ENCODE data around the gene POC5. TPM values are rescaled to one million over a fixed set of nuclear protein-coding genes. Genes with fewer than 3 reads are reported as not detected.
A peak's percentile ranks its signal among the peaks of the same experiment; 100 is the strongest.

Gene POC5
- total and polyA plus RNA-seq, 2 experiments from 2014 or later: 16.2 to 25.9 TPM

DNA sequence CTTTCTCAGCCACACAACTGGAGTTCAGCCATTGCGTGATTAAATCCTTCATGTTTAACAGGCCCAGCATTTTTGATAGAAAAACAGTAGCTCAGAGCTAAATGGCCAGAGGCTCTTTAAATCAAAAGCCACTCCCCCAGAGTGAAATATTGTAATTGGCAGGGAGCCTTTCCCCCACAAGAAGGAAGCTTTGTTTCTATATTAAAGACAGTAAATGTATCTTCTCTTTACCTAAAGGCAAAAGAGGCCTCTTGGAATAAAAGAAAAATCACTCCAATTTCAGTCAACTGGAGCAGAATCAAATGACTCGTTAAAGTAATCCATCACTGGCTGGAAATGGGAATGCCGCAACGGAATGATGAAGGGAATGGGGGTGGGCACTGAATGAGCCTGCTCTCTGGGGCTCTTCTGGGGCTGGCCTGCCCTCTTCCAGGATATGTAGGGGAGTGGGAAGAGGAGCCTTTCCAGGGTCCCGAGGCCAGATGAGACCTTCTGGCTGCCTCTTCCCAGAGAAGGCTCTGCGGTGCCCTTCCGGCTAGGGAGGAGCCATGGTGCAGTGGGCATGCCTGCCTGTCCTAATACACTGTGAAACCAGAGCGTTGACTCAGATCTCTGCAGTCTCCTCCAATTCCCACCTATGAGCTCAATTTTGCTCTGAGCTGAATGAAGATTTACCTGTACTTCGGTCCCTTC, 60.8 kb downstream of the POC5 start:
- Histone ChIP-seq H3K27me3 (ENCODE audit: insufficient read depth) (no peaks in the 10 kb centered on the region), H2AFZ (peak overlapping the region; percentile 96), H3K4me2 (peak overlapping the region; percentile 38; the same call in 1 of the 2 replicates), H3K9me2 (ENCODE audit: insufficient read depth) (no peaks in the 10 kb centered on the region), H3K79me2 (replicated peaks; ENCODE audit: insufficient read depth) (no peaks in the 10 kb centered on the region), H4K20me1 (replicated peaks; ENCODE audit: insufficient read depth) (no peaks in the 10 kb centered on the region), H3K36me3 (ENCODE audit: insufficient read depth) (no peaks in the 10 kb centered on the region), H3K4me3 (no peak overlapping the region), H3K27ac (ENCODE audit: low read depth) (0 out of 2 replicates have a peak overlapping the region, but pooled peaks have one; percentile 3), H3F3A (replicated peaks; ENCODE audit: low read depth) (no peaks in the 10 kb centered on the region), H3K4me1 (ENCODE audit: insufficient read depth) (peaks cover 16% of the 10 kb centered on the region)
- Mint-ChIP-seq H3K36me3 (ENCODE audit: low read depth) (no peaks in the 10 kb centered on the region), H3K27me3 (ENCODE audit: insufficient read depth, low read depth, poor library complexity) (peaks cover 10% of the 10 kb centered on the region), H3K4me3 (no peak overlapping the region), H3K4me1 (peaks cover 15% of the 10 kb centered on the region), H3K27ac (no peak overlapping the region), H3K9me3 (no peaks in the 10 kb centered on the region; the same call in 2 of the 3 replicates)
- ATAC-seq (peak; percentile 73), DNase-seq (ENCODE audit: low spot score) (peak; percentile 13)
- no peak for TF ChIP-seq EZH2 (IDR thresholded peaks at IDR 0.05; ENCODE audit: low read depth, unreplicated experiment)

DNA sequence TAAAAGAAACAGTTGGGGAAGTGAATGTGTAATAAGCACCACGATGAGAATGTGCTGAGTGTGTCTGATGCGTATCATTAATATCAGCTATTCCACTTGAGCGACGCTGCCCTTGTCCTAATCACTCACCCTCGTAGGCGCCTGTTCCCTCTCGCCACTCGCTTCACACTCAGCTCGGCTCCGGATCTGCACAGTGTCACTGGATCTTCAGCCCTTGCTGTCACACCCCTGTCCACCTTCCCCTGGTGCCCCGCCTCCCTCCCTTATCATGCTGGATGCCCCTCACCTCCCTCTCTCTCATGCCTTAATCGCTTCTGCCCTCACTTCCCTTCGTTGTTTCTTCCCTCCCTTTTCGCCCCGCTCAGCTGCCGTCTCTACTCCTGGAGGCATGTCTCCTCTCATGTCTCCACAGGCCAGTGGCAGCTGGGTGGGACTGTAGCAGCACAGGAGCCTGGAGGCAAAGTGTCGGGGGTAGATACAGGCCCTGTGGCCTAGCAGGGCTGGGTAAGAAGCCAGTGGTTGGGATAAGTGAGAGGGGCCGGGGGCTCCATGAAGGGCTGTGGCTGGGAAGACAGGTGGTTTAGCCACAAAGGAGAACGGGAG, 62.4 kb downstream of the POC5 start:
- DNase-seq (ENCODE audit: low spot score) (no peak), ATAC-seq (no peak)
- H3K9me3 Mint-ChIP-seq: no peaks in the 10 kb centered on the region; the same call in 2 of the 3 replicates
- H3K4me3 ChIP-seq: no peak overlapping the region
- H3K27me3 Mint-ChIP-seq (ENCODE audit: insufficient read depth, low read depth, poor library complexity): peaks cover 13% of the 10 kb centered on the region
- H3K4me1 ChIP-seq (ENCODE audit: insufficient read depth): peaks cover 16% of the 10 kb centered on the region
- H3K27me3 ChIP-seq (ENCODE audit: insufficient read depth): no peaks in the 10 kb centered on the region
- H3K4me3 Mint-ChIP-seq: no peak overlapping the region
- H3K4me2 ChIP-seq: no peak overlapping the region
- peaks cover 15% of the 10 kb centered on the region for H3K4me1 Mint-ChIP-seq
- H3K9me2 ChIP-seq (ENCODE audit: insufficient read depth): no peaks in the 10 kb centered on the region
- H3K36me3 Mint-ChIP-seq (ENCODE audit: low read depth): no peaks in the 10 kb centered on the region
- H2AFZ ChIP-seq: peak overlapping the region; percentile 90
- H4K20me1 ChIP-seq (replicated peaks; ENCODE audit: insufficient read depth): no peaks in the 10 kb centered on the region
- no peaks in the 10 kb centered on the region for H3F3A ChIP-seq (replicated peaks; ENCODE audit: low read depth)
- H3K27ac ChIP-seq (ENCODE audit: low read depth): no peak overlapping the region
- H3K27ac Mint-ChIP-seq: no peak overlapping the region
- H3K36me3 ChIP-seq (ENCODE audit: insufficient read depth): no peaks in the 10 kb centered on the region
- no peaks in the 10 kb centered on the region for H3K79me2 ChIP-seq (replicated peaks; ENCODE audit: insufficient read depth)
- TF ChIP-seq EZH2phosphoT487 (IDR thresholded peaks at IDR 0.05; ENCODE audit: unreplicated experiment): no peak
- no peak for TF ChIP-seq STAT1 (IDR thresholded peaks at IDR 0.05; ENCODE audit: unreplicated experiment)
- TF ChIP-seq, protein P1, sequence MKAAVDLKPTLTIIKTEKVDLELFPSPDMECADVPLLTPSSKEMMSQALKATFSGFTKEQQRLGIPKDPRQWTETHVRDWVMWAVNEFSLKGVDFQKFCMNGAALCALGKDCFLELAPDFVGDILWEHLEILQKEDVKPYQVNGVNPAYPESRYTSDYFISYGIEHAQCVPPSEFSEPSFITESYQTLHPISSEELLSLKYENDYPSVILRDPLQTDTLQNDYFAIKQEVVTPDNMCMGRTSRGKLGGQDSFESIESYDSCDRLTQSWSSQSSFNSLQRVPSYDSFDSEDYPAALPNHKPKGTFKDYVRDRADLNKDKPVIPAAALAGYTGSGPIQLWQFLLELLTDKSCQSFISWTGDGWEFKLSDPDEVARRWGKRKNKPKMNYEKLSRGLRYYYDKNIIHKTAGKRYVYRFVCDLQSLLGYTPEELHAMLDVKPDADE (IDR thresholded peaks at IDR 0.05): no peak
- TF ChIP-seq POLR2AphosphoS5 (IDR thresholded peaks at IDR 0.05; ENCODE audit: low read depth): no peak
- TF ChIP-seq, protein P2, sequence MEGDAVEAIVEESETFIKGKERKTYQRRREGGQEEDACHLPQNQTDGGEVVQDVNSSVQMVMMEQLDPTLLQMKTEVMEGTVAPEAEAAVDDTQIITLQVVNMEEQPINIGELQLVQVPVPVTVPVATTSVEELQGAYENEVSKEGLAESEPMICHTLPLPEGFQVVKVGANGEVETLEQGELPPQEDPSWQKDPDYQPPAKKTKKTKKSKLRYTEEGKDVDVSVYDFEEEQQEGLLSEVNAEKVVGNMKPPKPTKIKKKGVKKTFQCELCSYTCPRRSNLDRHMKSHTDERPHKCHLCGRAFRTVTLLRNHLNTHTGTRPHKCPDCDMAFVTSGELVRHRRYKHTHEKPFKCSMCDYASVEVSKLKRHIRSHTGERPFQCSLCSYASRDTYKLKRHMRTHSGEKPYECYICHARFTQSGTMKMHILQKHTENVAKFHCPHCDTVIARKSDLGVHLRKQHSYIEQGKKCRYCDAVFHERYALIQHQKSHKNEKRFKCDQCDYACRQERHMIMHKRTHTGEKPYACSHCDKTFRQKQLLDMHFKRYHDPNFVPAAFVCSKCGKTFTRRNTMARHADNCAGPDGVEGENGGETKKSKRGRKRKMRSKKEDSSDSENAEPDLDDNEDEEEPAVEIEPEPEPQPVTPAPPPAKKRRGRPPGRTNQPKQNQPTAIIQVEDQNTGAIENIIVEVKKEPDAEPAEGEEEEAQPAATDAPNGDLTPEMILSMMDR (conservative IDR thresholded peaks at IDR 0.05; ENCODE audit: low read depth in 2 of 2): no peak
- no peak for TF ChIP-seq ZNF331 (CRISPR knock-in tag; IDR thresholded peaks at IDR 0.05; ENCODE audit: low read depth)
- TF ChIP-seq JUNB (IDR thresholded peaks at IDR 0.05; ENCODE audit: unreplicated experiment): no peak
- TF ChIP-seq, protein P3, sequence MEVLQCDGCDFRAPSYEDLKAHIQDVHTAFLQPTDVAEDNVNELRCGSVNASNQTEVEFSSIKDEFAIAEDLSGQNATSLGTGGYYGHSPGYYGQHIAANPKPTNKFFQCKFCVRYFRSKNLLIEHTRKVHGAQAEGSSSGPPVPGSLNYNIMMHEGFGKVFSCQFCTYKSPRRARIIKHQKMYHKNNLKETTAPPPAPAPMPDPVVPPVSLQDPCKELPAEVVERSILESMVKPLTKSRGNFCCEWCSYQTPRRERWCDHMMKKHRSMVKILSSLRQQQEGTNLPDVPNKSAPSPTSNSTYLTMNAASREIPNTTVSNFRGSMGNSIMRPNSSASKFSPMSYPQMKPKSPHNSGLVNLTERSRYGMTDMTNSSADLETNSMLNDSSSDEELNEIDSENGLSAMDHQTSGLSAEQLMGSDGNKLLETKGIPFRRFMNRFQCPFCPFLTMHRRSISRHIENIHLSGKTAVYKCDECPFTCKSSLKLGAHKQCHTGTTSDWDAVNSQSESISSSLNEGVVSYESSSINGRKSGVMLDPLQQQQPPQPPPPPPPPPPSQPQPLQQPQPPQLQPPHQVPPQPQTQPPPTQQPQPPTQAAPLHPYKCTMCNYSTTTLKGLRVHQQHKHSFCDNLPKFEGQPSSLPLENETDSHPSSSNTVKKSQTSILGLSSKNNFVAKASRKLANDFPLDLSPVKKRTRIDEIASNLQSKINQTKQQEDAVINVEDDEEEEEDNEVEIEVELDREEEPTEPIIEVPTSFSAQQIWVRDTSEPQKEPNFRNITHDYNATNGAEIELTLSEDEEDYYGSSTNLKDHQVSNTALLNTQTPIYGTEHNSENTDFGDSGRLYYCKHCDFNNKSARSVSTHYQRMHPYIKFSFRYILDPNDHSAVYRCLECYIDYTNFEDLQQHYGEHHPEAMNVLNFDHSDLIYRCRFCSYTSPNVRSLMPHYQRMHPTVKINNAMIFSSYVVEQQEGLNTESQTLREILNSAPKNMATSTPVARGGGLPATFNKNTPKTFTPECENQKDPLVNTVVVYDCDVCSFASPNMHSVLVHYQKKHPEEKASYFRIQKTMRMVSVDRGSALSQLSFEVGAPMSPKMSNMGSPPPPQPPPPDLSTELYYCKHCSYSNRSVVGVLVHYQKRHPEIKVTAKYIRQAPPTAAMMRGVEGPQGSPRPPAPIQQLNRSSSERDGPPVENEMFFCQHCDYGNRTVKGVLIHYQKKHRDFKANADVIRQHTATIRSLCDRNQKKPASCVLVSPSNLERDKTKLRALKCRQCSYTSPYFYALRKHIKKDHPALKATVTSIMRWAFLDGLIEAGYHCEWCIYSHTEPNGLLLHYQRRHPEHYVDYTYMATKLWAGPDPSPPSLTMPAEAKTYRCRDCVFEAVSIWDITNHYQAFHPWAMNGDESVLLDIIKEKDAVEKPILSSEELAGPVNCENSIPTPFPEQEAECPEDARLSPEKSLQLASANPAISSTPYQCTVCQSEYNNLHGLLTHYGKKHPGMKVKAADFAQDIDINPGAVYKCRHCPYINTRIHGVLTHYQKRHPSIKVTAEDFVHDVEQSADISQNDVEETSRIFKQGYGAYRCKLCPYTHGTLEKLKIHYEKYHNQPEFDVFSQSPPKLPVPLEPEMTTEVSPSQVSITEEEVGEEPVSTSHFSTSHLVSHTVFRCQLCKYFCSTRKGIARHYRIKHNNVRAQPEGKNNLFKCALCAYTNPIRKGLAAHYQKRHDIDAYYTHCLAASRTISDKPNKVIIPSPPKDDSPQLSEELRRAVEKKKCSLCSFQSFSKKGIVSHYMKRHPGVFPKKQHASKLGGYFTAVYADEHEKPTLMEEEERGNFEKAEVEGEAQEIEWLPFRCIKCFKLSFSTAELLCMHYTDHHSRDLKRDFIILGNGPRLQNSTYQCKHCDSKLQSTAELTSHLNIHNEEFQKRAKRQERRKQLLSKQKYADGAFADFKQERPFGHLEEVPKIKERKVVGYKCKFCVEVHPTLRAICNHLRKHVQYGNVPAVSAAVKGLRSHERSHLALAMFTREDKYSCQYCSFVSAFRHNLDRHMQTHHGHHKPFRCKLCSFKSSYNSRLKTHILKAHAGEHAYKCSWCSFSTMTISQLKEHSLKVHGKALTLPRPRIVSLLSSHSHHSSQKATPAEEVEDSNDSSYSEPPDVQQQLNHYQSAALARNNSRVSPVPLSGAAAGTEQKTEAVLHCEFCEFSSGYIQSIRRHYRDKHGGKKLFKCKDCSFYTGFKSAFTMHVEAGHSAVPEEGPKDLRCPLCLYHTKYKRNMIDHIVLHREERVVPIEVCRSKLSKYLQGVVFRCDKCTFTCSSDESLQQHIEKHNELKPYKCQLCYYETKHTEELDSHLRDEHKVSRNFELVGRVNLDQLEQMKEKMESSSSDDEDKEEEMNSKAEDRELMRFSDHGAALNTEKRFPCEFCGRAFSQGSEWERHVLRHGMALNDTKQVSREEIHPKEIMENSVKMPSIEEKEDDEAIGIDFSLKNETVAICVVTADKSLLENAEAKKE (CRISPR knock-in tag; IDR thresholded peaks at IDR 0.05): no peak

All from GM23338 (cell line).